Activated CD8-positive, alpha-beta T cell treated with anti-CD3 and anti-CD28 coated beads, Interleukin-2, amount 10 ng/mL, durations not matched to agents 7 days and 5 days (primary cell): ENCODE data around the gene SLC16A4. TPM values are rescaled to one million over a fixed set of nuclear protein-coding genes. Genes with fewer than 3 reads are reported as not detected.
"Not testable (repeated sequence)": the region's sequence is repeated elsewhere in the genome, so short reads cannot be mapped to it uniquely, and the experiment has no call there.

Experiments used
- ATAC-seq: fragments of 150-1000 bp; cut with Tn5 transposase; one replicate; pipeline ENCODE4 v1.10.0; 2021; ENCODE audit warnings: moderate library complexity
- CTCF ChIA-PET: fragments of 350-600 bp; sonication (Branson Sonifier 250); formaldehyde crosslinking; loops from one replicate; lab custom pipeline; 2021; ENCODE audit warnings: antibody characterized with exemption; lab: Charles Lee
- POLR2A ChIA-PET: fragments of 350-600 bp; sonication (Branson Sonifier 250); formaldehyde crosslinking; loops from one replicate; lab custom pipeline; 2021; ENCODE audit warnings: antibody characterized with exemption; lab: Charles Lee
- DNase-seq: peaks from one replicate; pipeline ENCODE4 v3.0.0-alpha.2; 2020
- H3K27ac Mint-ChIP-seq: one replicate; pipeline ENCODE4 v1.8.0; 2021; ENCODE audit warnings: mild to moderate bottlenecking, mixed read lengths
- H3K27me3 Mint-ChIP-seq: one replicate; pipeline ENCODE4 v1.8.0; 2021; ENCODE audit warnings: low read depth, mixed read lengths
- H3K36me3 Mint-ChIP-seq: one replicate; pipeline ENCODE4 v1.8.0; 2021; ENCODE audit warnings: low read depth, mixed read lengths
- H3K4me1 Mint-ChIP-seq: one replicate; pipeline ENCODE4 v1.8.0; 2021; ENCODE audit warnings: low read depth, mixed read lengths
- H3K4me3 Mint-ChIP-seq: one replicate; pipeline ENCODE4 v1.8.0; 2021; ENCODE audit warnings: mild to moderate bottlenecking, mixed read lengths
- H3K9me3 Mint-ChIP-seq: one replicate; pipeline ENCODE4 v1.8.0; 2022; ENCODE audit warnings: mixed read lengths; ENCODE audit not compliant: insufficient read depth
- total RNA-seq, 2 experiments: library from RNA; stranded (reverse); gene quantifications; one replicate each; pipeline ENCODE4 v1.2.3, GENCODE V29; 2021

Gene SLC16A4
- total RNA-seq, 2 experiments from 2014 or later = 0.23 to 0.26 TPM

DNA sequence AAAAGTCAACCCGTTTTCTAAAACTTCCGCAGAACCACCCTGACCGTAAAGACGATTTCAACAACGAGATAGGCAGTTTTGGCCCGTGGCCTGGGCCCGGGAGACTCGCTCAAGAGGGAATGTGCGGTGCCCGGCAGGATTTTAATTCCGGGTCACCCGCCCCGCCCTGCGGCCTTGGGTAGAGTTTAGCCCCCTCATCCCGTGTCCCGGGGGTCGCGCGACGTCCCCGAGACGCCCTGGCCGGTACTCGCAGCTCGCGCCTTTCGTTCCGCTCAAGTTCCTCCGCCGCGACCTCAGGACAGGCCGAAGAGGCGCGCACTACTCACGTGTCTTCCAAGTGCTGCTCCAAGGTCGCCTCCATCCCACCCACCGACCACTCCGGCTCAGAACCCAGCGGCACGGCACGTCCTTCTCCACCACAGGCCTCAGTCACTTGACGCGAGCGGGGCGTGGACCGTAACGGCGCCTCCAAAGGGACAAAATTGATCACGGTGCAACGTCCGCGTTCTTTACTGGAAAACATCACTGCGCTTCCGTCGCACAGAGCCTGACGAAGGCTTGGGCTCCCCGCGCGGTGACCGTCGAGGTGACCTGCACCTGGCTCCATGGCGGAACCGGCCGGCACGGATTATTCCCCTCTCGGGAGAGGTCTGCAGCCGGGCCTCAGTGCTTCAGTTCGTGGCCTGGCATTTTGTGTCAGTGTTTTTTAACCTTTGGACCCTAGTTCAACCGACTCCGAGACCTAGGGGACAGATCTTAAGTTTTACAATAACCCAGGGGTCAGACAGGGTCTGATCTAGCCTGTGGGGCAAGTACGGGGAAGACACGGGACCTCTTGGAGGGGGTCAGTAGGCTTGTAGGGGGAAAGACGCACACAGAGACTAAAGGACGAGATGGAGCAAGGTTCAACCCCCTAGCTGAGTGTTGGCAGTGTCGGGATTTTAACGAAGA lies 16.7 kb upstream of the SLC16A4 start, which contains the start of gene LAMTOR5:
TSS of gene LAMTOR5 (minus strand) at position 435 of the 951 bp plus-strand sequence. CDS start at position 361, 74 bp downstream.
- H3K27me3 Mint-ChIP-seq = no peaks in the 10 kb centered on the region
- POLR2A ChIA-PET = interaction anchor here (0.6 to 4.8 kb wide), 8 partner anchors 9 to 207 kb away, joined by 3 to 39 read pairs (median 4); partner anchors contain the start of gene RBM15
- peak within 1 kb of the TSS; percentile 100 for H3K27ac Mint-ChIP-seq
- H3K9me3 Mint-ChIP-seq = no peaks in the 10 kb centered on the region
- peak; percentile 93 for ATAC-seq
- peak; percentile 96 for DNase-seq
- H3K36me3 Mint-ChIP-seq = peaks cover 15% of the 10 kb centered on the region
- peaks cover 28% of the 10 kb centered on the region for H3K4me1 Mint-ChIP-seq
- H3K4me3 Mint-ChIP-seq = peak within 1 kb of the TSS; percentile 100
- CTCF ChIA-PET = interaction anchor here (1.2 to 2.5 kb wide), 9 partner anchors 10 to 205 kb away, joined by 3 to 34 read pairs (median 8); partner anchors contain the start of gene KCNC4

DNA sequence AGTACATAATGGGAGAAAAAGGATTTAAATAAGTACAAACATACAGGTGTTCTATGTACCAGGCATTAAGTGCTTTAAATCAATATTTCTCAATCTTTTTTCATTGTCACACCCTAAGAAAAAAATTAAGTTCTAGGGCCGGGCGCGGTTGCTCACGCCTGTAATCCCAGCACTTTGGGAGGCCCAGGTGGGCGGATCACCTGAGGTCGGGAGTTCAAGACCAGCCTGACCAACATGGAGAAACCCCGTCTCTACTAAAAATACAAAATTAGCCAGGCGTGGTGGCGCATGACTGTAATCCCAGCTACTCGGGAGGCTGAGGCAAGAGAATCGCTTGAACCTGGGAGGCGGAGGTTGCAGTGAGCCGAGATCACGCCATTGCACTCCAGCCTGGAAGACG lies 15.6 kb upstream of the SLC16A4 start:
- ChIA-PET POLR2A (interaction anchor here (1.0 to 4.8 kb wide), 2 partner anchors 68 to 203 kb away, joined by 3 to 39 read pairs; partner anchors contain the start of gene RBM15), CTCF (interaction anchor here (1.0 to 1.7 kb wide), 2 partner anchors 54 to 90 kb away, joined by 5 read pairs; no protein-coding TSS in a partner anchor)
- not testable (repeated sequence) for DNase-seq, H3K27me3 Mint-ChIP-seq, ATAC-seq, H3K9me3 Mint-ChIP-seq
- H3K27ac Mint-ChIP-seq = peak overlapping the region; percentile 100
- H3K4me1 Mint-ChIP-seq = peaks cover 27% of the 10 kb centered on the region
- peak overlapping the region; percentile 100 for H3K4me3 Mint-ChIP-seq
- H3K36me3 Mint-ChIP-seq = peaks cover 22% of the 10 kb centered on the region

DNA sequence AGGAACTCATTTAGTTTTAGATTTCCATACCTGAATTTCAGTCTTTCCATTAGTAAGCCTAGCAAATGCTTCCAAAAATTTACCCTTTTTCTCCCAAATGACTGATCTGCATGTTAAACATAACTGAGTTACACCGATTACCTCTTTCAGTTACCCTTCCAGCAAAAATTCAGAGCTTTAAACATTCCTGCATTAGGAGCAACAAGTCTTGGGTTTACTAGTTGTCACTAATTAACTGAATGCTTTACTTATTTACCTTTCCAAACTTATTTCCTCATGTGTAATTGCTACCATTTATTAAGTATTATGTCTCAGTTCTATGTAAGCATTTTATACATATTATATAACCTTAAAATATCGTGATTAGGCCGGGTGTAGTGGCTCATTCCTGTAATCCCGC lies 13.6 kb upstream of the SLC16A4 start:
- H3K4me3 Mint-ChIP-seq = no peak overlapping the region
- CTCF ChIA-PET = interaction anchor here (0.7 to 1.5 kb wide), 5 partner anchors 8 to 197 kb away, joined by 3 to 6 read pairs (median 4); no protein-coding TSS in a partner anchor
- H3K27ac Mint-ChIP-seq = no peak overlapping the region
- peaks cover 31% of the 10 kb centered on the region for H3K36me3 Mint-ChIP-seq
- H3K9me3 Mint-ChIP-seq = no peaks in the 10 kb centered on the region
- ATAC-seq (no peak), DNase-seq (no peak)
- POLR2A ChIA-PET = interaction anchor here (0.6 to 1.4 kb wide), 2 partner anchors 65 to 468 kb away, joined by 3 to 5 read pairs; partner anchors contain the start of gene RBM15
- no peaks in the 10 kb centered on the region for H3K27me3 Mint-ChIP-seq
- peaks cover 25% of the 10 kb centered on the region for H3K4me1 Mint-ChIP-seq

DNA sequence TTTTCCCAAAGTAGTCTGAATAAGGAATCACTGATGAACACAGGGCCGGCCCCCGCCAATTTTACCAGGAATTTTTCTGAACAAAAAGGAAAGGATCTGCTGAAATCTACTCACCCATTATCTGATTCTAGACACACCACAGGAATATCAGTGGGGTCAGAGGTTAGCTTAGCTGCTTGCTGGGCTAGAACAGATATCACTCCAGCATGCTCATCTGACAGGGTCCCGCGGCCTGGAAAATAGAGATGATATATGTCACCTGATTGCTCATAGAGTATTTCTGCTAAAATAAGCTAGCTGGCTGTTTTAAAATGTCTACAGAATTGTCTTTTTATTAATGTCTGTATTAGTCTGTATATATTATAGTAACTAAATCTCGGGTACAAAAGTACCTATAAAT lies 13.0 kb upstream of the SLC16A4 start:
- no peaks in the 10 kb centered on the region for H3K27me3 Mint-ChIP-seq
- ATAC-seq = no peak
- no peak for DNase-seq
- H3K36me3 Mint-ChIP-seq = peaks cover 31% of the 10 kb centered on the region
- CTCF ChIA-PET = interaction anchor here (0.7 to 1.4 kb wide), 3 partner anchors 9 to 92 kb away, joined by 3 to 6 read pairs (median 4); no protein-coding TSS in a partner anchor
- H3K27ac Mint-ChIP-seq = no peak overlapping the region
- no peaks in the 10 kb centered on the region for H3K9me3 Mint-ChIP-seq
- no peak overlapping the region for H3K4me3 Mint-ChIP-seq
- POLR2A ChIA-PET = interaction anchor here (1.4 kb wide), 1 partner anchor 65 kb away, joined by 5 read pairs; the partner anchor contains the start of gene RBM15
- H3K4me1 Mint-ChIP-seq = peaks cover 21% of the 10 kb centered on the region

DNA sequence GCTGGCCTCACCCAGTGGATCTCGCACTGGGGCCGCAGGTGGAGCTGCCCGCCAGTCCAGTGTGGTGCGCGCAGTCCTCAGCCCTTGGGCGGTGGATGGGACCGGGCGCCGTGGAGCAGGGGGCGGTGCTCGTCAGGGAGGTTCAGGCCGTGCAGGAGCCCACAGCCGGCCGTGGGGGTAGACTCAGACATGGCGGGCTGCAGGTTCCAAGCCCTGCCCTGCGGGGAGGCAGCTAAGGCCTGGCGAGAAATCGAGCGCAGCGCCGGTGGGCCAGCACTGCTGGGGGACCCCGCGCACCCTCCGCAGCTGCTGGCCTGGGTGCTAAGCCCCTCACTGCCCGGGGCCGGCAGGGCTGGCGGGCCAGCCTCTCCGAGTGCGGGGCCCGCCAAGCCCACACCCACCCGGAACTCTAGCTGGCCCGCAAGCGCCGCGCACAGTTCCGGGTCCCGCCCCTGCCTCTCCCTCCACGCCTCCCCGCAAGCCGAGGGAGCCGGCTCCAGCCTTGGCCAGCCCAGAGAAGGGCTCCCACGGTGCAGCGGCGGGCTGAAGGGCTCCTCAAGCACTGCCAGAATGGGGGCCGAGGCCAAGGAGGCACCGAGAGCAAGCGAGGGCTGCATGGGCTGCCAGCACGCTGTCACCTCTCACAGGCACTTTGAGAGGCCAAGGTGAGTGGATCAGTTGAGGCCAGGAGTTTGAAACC lies 5.6 kb upstream of the SLC16A4 start:
- ATAC-seq, H3K27me3 Mint-ChIP-seq, H3K27ac Mint-ChIP-seq, H3K4me1 Mint-ChIP-seq, DNase-seq, H3K9me3 Mint-ChIP-seq, H3K4me3 Mint-ChIP-seq: not testable (repeated sequence)
- peaks cover 33% of the 10 kb centered on the region for H3K36me3 Mint-ChIP-seq
- CTCF ChIA-PET = interaction anchor here (1.3 kb wide), 1 partner anchor 10 kb away, joined by 3 read pairs; no protein-coding TSS in a partner anchor
- POLR2A ChIA-PET = interaction anchor here (0.6 to 1.2 kb wide), 3 partner anchors 12 to 188 kb away, joined by 3 to 4 read pairs (median 4); partner anchors contain the start of gene LAMTOR5

DNA sequence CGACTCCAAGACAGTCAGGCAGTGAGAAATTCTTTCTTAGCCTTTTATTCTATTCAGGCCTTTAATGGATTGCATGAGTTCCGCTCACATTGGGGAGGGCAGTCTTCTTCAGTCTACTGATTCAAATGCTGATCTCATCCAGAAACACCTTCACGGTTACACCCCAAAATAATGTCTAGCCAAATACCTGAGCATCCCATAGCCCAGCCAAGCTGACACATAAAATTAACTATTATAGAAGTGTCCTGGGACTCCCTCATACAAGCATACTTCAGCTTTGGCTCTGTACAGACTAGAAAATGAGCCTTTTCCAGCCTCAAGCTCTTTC lies 3.6 kb upstream of the SLC16A4 start:
- H3K36me3 Mint-ChIP-seq = peaks cover 24% of the 10 kb centered on the region
- no peak for DNase-seq
- no peak for ATAC-seq
- H3K4me3 Mint-ChIP-seq = no peak overlapping the region
- no peaks in the 10 kb centered on the region for H3K27me3 Mint-ChIP-seq
- H3K9me3 Mint-ChIP-seq = no peaks in the 10 kb centered on the region
- peaks cover 6% of the 10 kb centered on the region for H3K4me1 Mint-ChIP-seq
- CTCF ChIA-PET = no interaction called here
- no peak overlapping the region for H3K27ac Mint-ChIP-seq
- POLR2A ChIA-PET = interaction anchor here (1.4 kb wide), 1 partner anchor 11 kb away, joined by 3 read pairs; no protein-coding TSS in a partner anchor

DNA sequence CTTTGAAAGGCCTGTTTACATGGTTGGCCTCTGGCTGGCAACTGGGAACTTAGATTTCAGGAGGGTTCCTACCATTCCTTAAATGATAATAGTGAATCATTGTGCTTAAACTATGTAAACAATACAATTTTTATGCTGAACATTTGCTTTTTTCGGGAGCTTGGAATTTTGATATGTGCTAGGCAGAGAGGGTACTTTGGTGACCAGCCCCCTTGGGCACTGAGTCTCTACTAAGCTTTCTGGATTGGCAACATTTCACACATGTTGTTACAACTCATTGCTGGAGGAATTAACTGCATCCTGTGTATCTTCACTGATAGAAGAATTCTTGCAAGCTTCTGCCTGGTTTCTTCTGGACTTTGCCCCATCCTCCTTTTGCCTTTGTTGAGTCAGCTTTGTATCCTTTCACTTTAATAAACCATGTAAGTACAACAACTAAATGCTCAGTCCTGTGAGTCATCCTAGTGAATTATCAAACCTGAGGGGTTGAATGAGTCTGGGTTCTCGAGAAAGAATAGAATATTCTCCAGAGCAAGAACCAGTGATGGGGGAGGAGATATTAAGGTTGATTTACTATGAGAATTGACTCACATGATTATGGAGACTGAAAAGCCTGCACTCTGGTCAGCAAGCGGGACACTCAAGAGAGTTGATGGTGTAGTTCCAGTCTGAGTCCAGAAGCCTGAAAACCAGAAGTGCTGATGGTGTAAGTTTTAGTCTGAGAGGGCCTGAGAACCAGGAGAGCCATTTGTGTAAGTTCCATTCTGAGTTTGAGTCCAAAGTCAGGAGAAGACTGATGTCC lies 3.1 kb upstream of the SLC16A4 start:
- peaks cover 24% of the 10 kb centered on the region for H3K36me3 Mint-ChIP-seq
- ATAC-seq (no peak), DNase-seq (no peak)
- POLR2A ChIA-PET = interaction anchor here (1.4 kb wide), 1 partner anchor 11 kb away, joined by 3 read pairs; no protein-coding TSS in a partner anchor
- H3K27ac Mint-ChIP-seq = no peak overlapping the region
- no peak overlapping the region for H3K4me3 Mint-ChIP-seq
- H3K27me3 Mint-ChIP-seq = no peaks in the 10 kb centered on the region
- CTCF ChIA-PET = interaction anchor here (1.1 kb wide), 1 partner anchor 186 kb away, joined by 5 read pairs; no protein-coding TSS in a partner anchor
- no peaks in the 10 kb centered on the region for H3K9me3 Mint-ChIP-seq
- peaks cover 6% of the 10 kb centered on the region for H3K4me1 Mint-ChIP-seq

DNA sequence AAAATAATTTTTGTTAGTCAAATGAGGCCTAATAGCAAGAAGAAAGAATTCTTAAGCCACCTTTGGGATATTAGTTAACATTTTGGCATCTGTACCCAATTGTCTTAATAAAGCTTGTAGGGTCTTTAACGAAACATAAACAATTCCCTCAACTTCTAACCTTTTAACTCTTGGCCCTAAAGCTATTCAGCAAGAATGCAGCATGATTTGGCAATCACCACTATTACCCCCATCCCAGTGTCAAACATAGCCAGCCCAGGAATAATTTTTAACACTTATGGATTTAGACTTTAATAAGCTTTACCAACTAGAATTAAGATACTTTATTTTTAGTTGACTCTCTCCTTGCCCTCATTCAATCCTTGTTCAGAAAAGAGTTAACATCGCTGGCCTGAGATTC lies 2.5 kb upstream of the SLC16A4 start:
- Mint-ChIP-seq H3K27me3 (no peaks in the 10 kb centered on the region), H3K36me3 (peaks cover 22% of the 10 kb centered on the region), H3K4me3 (no peak overlapping the region), H3K9me3 (no peaks in the 10 kb centered on the region), H3K27ac (no peak overlapping the region), H3K4me1 (peaks cover 6% of the 10 kb centered on the region)
- ChIA-PET POLR2A (interaction anchor here (1.4 kb wide), 1 partner anchor 10 kb away, joined by 3 read pairs; no protein-coding TSS in a partner anchor), CTCF (interaction anchor here (1.1 kb wide), 1 partner anchor 186 kb away, joined by 5 read pairs; no protein-coding TSS in a partner anchor)
- ATAC-seq (no peak), DNase-seq (no peak)

DNA sequence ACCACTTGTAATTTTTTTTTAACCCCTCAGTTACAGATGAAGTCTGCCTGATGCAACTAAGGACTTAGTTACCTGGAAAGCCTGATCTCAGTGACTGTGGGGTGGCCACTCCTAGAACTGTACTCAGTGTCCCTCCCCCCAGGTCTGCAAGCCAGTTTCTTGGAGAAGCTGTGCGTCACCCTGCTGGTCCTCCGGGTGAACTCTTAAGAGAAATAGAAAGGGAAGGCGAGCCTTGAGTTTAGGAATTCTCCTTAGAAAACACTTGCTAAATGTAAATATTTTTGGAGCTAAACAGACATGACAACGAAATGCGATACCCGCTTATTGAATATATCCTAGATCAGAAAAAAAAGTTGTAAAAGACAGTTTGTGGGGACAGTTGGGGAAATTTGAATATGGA lies 730 bp downstream of the SLC16A4 start:
- Mint-ChIP-seq H3K4me3 (no peak overlapping the region), H3K4me1 (no peaks in the 10 kb centered on the region), H3K36me3 (peaks cover 17% of the 10 kb centered on the region), H3K9me3 (no peaks in the 10 kb centered on the region), H3K27me3 (no peaks in the 10 kb centered on the region), H3K27ac (no peak overlapping the region)
- ChIA-PET CTCF (interaction anchor here (1.5 kb wide), 1 partner anchor 70 kb away, joined by 3 read pairs; no protein-coding TSS in a partner anchor), POLR2A (no interaction called here)
- ATAC-seq (no peak), DNase-seq (no peak)

DNA sequence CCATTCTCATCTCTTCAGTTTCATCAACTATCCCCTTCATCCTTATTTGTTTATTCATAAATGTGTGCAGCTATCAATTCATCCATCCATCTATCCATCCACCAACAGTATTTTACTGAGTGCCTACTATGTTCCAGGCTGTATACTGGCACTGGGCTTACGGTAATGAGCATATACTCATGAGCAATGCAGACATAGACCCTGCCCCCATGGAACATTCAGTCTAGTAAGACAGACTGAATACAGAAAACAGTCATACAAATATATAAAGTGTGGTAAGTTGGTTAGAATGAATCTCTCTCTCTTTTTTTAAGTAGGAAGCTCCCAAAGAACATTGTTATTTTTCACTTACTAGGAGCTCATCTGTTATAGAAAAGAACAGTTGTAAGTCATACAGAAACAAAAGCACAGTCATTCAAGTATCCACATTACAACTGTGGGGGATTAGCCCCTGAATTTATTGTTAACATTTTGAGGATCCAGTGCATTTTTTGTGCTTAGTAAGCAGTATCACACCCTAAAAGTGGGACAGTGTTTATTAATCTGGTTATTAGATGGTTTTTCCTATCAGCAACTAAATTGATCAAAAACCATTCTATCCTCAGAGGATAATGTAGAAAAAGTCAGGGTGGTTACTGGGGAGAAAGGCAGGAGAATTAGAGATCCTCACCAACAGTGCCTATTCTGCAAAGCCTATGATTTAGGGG lies 3.6 kb downstream of the SLC16A4 start:
- Mint-ChIP-seq H3K27ac (no peak overlapping the region), H3K36me3 (peaks cover 22% of the 10 kb centered on the region), H3K9me3 (no peaks in the 10 kb centered on the region), H3K4me3 (no peak overlapping the region), H3K4me1 (peaks cover 16% of the 10 kb centered on the region), H3K27me3 (no peaks in the 10 kb centered on the region)
- CTCF ChIA-PET = interaction anchor here (0.7 to 1.9 kb wide), 5 partner anchors 8 to 180 kb away, joined by 3 to 6 read pairs (median 4); no protein-coding TSS in a partner anchor
- DNase-seq = no peak
- no peak for ATAC-seq
- POLR2A ChIA-PET = interaction anchor here (1.1 kb wide), 1 partner anchor 49 kb away, joined by 5 read pairs; no protein-coding TSS in a partner anchor
